SKM-1 (cell line): ENCODE results near the gene PAN3.
A peak's percentile ranks its signal among the peaks of the same experiment; 100 is the strongest.
"Not testable (repeated sequence)": the region's sequence is repeated elsewhere in the genome, so short reads cannot be mapped to it uniquely, and the experiment has no call there.

Source experiments
- DNase-seq: peaks from one replicate; lab custom pipeline; 2025; ENCODE audit not compliant: unreplicated experiment; lab: John Stamatoyannopoulos, UW

PAN3 gene

DNA sequence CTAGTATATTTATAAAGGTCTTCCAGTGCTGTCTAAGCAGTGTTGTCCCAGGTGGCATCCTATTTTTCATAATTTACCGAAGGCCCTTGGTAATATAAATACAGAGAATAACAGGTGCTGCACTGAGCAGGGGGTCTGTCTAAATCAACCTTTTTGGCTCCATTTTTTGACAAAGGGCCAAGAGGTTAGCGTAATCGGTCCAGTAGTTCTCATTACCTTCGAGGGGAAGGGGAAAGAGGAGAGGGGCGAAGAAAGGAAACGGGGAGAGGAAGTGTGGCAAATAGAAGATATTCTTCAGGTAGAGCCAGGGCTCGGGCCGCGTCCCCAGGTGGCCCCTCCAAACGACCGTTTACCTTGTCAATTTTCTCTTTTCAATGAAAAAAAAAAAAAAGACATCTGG is 749 bp upstream of the PAN3 start:
- no peak for DNase-seq

- peak; percentile 96 for DNase-seq
These were observed 568 bp downstream of the PAN3 start for GRCh38 chr13:28138756-28139470.

DNA sequence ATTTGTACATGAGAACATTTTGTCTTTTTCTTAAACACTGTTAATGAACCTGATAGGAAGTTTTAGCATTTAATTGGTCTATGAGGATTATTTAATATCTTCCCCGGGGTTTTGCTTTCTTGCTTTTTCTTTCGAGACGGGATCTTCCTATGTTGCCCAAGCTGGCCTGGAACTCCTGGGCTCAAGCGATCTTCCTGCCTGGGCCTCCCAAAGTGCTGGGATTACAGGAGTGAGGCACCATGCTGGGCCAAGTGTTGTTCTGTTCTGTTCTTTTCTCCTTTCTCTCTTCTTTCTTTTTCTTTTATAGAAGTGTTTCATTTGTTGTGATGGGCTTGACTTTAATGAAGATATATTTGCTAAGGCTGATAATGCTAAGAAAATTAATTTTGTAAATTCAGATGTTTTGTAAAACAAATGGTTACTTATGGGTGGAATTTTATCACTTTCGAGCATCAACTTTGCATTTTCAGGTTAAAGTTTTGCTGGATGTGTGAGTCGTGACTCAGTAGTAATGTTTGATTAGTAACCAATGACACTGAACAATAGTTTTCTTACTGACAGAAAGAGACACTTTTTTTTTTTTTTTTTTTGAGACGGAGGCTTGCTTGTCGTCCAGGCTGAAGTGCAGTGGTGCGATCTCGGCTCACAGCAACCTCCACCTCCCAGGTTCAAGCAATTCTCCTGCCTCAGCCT is 2.2 kb downstream of the PAN3 start:
- no peak for DNase-seq

DNA sequence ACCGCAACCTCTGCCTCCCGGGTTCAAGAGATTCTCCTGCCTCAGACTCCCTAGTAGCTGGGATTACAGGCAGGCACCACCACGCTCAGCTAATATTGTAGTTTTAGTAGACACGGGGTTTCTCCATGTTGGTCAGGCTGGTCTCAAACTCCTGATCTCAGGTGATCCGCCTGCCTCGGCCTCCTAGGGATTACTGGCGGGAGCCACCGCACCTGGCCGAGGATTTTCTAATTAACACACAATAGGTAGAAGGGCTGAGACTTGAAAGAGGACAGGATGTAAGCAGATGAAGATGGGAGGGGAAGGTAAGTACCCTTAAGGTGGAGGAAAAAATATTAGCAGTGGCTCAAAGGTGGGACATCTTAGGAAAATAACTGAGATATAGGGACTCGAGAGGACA is 3.2 kb downstream of the PAN3 start:
- DNase-seq: not testable (repeated sequence)

GRCh38 chr13:28145049-28145448 is 6.7 kb downstream of the PAN3 start:
- DNase-seq: no peak

DNA sequence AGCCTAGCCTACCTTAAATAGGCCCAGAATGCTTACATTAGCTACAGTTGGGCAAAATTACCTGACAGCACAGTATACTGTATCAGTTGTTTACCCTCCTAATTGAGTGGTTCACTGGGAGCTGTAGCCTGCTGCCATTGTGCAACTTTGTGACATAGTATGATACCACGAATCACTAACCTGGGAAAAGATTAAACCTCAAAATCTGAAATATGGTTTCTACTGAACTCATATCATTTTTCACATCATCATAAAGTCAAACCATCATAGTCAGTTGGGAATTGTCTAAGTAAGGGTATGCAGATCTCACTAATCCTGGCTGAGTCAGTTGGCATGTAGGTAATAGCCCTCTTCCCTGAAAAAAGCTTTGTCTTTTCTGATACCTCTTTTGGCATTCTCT is 9.2 kb downstream of the PAN3 start:
- DNase-seq: no peak

DNA sequence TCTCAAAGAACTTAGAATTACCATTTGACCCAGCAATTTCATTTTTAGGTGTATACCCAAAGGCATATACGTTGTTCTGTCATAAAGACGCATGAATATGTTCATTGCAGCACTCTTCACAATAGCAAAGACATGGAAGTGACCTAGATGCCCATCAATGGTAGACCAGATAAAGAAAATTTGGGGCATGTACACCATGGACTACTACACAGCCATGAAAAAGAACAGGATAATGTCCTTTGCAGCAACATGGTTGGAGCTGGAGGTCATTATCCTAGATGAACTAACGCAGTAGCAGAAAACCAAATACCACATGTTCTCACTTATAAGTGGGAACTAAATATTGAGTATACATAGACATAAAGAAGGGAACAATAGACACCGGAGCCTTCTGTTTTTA is 20.7 kb downstream of the PAN3 start:
- no peak for DNase-seq

DNA sequence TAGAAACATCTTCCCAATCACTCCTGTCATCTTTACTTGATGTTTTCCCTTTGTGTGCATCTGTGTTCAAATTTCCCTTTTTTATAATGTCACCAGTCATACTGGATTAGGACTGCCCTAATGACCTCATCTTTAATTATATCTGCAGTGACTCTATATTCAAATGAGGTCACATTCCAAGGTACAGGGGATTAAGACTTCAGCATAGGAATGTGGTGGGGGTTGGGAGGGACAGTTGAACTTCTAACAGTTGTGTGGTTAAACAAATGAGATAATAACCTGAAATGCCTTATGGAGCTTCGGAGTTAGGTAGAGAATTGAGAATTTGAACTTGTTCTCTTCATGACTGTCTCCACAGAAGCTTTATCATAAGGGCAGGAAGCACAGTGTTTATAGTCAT is 23.0 kb downstream of the PAN3 start:
- no peak for DNase-seq

- no peak for DNase-seq
These were observed 25.2 kb downstream of the PAN3 start for GRCh38 chr13:28163587-28163986.

- no peak for DNase-seq
These were observed 27.9 kb downstream of the PAN3 start for GRCh38 chr13:28166257-28166656.

GRCh38 chr13:28171266-28171665 is 32.9 kb downstream of the PAN3 start:
- DNase-seq: no peak

GRCh38 chr13:28172947-28173346 is 34.6 kb downstream of the PAN3 start:
- no peak for DNase-seq

GRCh38 chr13:28173793-28174192 is 35.4 kb downstream of the PAN3 start:
- no peak for DNase-seq

DNA sequence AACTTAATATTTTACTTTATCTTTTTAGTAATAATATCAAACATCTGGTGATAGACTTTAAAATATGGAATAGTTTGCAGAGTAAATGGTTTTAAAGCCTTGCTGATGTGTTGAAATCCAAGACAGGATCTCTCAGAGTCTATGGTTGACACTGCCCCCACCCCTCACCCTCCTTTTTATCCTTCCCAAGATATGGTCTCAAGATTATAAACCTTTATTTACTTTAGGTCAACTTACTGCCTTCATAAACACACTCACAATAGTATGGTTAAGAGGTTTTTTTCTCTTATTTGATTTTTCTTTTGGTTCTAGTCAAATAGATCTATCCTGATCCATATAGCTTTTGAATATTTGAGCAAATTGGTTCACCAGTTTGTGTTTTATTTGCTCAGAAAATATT is 39.0 kb downstream of the PAN3 start:
- DNase-seq: no peak

DNA sequence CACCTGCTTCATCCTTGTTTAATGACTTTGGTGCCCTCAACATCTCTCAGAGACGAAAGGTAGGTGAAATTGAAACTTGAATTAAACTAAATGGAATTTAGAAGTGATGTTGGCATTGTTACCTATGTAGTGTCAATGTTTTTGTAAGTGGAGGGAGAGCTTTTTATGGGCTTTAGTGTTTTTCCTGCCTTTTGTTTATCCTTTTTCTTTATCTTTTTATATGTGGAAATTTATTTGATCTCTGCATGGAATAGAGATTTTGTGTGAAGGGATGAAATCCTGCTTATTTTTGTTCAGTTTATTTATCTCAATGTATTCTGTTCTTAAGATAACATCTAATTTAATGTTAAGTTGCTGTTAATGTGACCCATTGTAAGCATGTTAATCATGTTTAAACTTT is 39.5 kb downstream of the PAN3 start:
- DNase-seq: no peak

GRCh38 chr13:28179974-28180373 is 41.6 kb downstream of the PAN3 start:
- DNase-seq: no peak

- no peak for DNase-seq
These were observed 43.1 kb downstream of the PAN3 start for GRCh38 chr13:28181413-28181812.

DNA sequence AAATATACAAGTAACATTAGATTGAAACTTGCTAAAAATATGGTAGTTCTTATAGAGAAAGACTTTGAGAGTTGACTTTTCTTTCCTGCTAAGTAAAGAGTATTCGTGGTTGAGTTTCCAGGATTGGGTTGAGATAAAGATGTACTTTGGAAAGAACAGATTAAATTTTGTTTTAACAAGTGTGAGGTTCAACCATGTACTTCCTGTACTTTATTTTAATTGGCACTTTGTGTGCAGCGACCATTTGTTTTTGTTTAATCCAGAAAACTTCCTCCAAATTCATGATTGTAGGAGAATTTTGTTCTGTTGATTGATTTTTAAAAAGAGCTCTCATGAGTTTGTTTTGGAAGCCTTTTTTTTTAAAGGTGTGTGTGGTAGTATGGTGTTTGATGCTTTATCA is 46.9 kb downstream of the PAN3 start:
- DNase-seq: no peak

- DNase-seq: no peak
These were observed 60.7 kb downstream of the PAN3 start for GRCh38 chr13:28199089-28199488.

DNA sequence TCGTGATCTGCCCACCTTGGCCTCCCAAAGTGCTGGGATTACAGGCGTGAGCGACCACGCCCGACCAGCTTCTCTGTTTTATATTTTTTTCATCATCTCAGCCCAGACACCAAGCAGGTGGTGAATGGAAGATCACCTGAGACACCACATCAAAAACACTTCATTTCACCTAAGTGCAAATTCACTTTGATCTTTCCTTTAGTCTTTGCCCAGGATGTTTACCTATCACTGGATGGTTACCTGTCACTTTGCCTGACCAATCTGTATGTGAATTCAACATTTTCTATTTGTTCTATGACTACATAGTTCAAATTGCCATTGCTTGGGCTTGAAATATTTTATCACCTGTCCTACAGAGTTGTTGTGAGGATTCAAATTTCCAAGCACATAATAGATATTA is 65.7 kb downstream of the PAN3 start:
- no peak for DNase-seq

GRCh38 chr13:28204690-28205443 is 66.5 kb downstream of the PAN3 start:
- DNase-seq: no peak

- no peak for DNase-seq
These were observed 80.3 kb downstream of the PAN3 start for GRCh38 chr13:28218679-28219078.
